PC-9 (cell line): Measurements from ENCODE around the gene NAPB.

Experiments used
- CTCF ChIP-seq: fragments of 200-600 bp; sonication (generic); conservative IDR thresholded peaks from 2 replicates; pipeline ENCODE4 v1.6.1; 2017; ENCODE audit warnings: mixed run types, antibody characterized with exemption, mild to moderate bottlenecking, moderate library complexity
- EZH2 ChIP-seq: fragments of 200-600 bp; sonication (generic); IDR thresholded peaks from 2 replicates; pipeline ENCODE4 v1.8.0; 2017; ENCODE audit warnings: antibody characterized with exemption, low read depth

GRCh38 chr20:23404196-23404595 is 17.1 kb downstream of the NAPB start:
- TF ChIP-seq CTCF (no peak), EZH2 (no peak)
